ENCODE measurements around the gene ING3. TPM values are rescaled to one million over a fixed set of nuclear protein-coding genes. Genes with fewer than 3 reads are reported as not detected.

Gene ING3
- total RNA-seq, 1 experiment from 2014 or later: 9.1 TPM

DNA sequence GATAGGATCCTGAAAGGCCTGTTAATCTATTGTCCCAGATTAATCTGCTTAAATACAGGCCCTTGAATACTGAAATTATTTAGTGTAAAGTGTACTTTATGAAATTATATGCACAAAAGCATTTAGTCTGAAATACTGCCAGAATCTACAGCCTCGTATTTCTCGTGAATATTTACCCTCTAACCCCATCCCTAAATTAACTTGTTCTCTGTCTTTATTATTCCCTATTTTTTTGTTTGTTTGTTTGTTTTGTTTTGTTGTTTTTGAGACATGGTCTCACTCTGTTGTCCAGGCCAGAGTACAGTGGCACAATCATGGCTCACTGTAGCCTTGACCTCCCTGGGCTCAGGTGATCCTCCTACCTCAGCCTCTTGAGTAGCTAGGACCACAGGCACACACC, 35.3 kb downstream of the ING3 start:
- no peak for ATAC-seq
- no peak overlapping the region for H3K27ac ChIP-seq (ENCODE audit: low read length)
- no peaks in the 10 kb centered on the region for H3K9me3 ChIP-seq (ENCODE audit: control insufficient read depth, insufficient read depth, low read depth, low read length)
- TF ChIP-seq TCF7L2 (IDR thresholded peaks at IDR 0.05; ENCODE audit: low read depth, low read length): no peak
- TF ChIP-seq SIN3A (IDR thresholded peaks at IDR 0.05; ENCODE audit: borderline replicate concordance, insufficient read depth, low read depth, low read length): no peak
- TF ChIP-seq, protein P1, sequence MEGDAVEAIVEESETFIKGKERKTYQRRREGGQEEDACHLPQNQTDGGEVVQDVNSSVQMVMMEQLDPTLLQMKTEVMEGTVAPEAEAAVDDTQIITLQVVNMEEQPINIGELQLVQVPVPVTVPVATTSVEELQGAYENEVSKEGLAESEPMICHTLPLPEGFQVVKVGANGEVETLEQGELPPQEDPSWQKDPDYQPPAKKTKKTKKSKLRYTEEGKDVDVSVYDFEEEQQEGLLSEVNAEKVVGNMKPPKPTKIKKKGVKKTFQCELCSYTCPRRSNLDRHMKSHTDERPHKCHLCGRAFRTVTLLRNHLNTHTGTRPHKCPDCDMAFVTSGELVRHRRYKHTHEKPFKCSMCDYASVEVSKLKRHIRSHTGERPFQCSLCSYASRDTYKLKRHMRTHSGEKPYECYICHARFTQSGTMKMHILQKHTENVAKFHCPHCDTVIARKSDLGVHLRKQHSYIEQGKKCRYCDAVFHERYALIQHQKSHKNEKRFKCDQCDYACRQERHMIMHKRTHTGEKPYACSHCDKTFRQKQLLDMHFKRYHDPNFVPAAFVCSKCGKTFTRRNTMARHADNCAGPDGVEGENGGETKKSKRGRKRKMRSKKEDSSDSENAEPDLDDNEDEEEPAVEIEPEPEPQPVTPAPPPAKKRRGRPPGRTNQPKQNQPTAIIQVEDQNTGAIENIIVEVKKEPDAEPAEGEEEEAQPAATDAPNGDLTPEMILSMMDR (IDR thresholded peaks at IDR 0.05): no peak
- ChIA-PET POLR2A (no interaction called here), CTCF (no interaction called here)
- no peak overlapping the region for H3K4me3 ChIP-seq (ENCODE audit: low read depth in 2 of 2, low read length in 2 of 2)
- no peaks in the 10 kb centered on the region for H3K36me3 ChIP-seq (ENCODE audit: control insufficient read depth, insufficient read depth, low read length)
- H3K4me1 ChIP-seq (ENCODE audit: control insufficient read depth, insufficient read depth, low read length): no peaks in the 10 kb centered on the region
- in situ Hi-C loops (cut with HindIII; ENCODE audit: low pct_unique_long_range_greater_than_20kb, low sequenced_read_pairs) (no loop called here), intact Hi-C loops (cut with micrococcal nuclease; ENCODE audit: unreplicated experiment) (loop anchor here (2.0 kb wide), 1 partner anchor 123 kb away; no protein-coding TSS in a partner anchor)
- no peak for DNase-seq (ENCODE audit: low read depth, low spot score)
- BruUV-seq (replicated peaks): no TSS peak
- H3K27me3 ChIP-seq (ENCODE audit: control insufficient read depth, insufficient read depth, low read length): peaks cover 30% of the 10 kb centered on the region

DNA sequence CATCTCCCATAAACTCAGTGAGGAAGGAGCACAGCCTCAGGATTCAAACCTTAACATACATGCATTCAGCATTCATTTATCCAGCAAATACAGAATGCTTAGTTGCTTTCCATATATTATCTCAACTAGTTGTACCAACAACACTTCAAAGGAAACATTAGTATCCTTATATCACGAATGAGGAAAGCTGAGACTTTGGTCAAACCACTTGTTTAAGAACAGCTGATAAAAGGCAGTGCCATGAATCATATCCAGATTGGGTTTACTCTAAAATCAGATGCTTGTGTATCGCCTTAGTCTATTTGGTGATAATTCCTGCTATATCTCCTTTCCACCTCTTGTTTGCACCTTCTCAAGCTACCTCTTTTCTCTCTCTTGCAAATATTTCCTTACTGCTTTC, 36.1 kb downstream of the ING3 start:
- H3K4me3 ChIP-seq (ENCODE audit: low read depth in 2 of 2, low read length in 2 of 2): no peak overlapping the region
- in situ Hi-C loops (cut with HindIII; ENCODE audit: low pct_unique_long_range_greater_than_20kb, low sequenced_read_pairs) (no loop called here), intact Hi-C loops (cut with micrococcal nuclease; ENCODE audit: unreplicated experiment) (loop anchor here (1.0 to 2.0 kb wide), 2 partner anchors 95 to 122 kb away; no protein-coding TSS in a partner anchor)
- no peaks in the 10 kb centered on the region for H3K4me1 ChIP-seq (ENCODE audit: control insufficient read depth, insufficient read depth, low read length)
- no peak for TF ChIP-seq POLR2AphosphoS5 (IDR thresholded peaks at IDR 0.05; ENCODE audit: low read depth, low read length)
- CTCF ChIA-PET: interaction anchor here (1.7 kb wide), 1 partner anchor 12 kb away, joined by 3 read pairs; no protein-coding TSS in a partner anchor
- no peaks in the 10 kb centered on the region for H3K9me3 ChIP-seq (ENCODE audit: control insufficient read depth, insufficient read depth, low read depth, low read length)
- no TSS peak for BruUV-seq (replicated peaks)
- POLR2A ChIA-PET: no interaction called here
- DNase-seq (ENCODE audit: low read depth, low spot score) (no peak), ATAC-seq (no peak)
- H3K27me3 ChIP-seq (ENCODE audit: control insufficient read depth, insufficient read depth, low read length): peaks cover 30% of the 10 kb centered on the region
- H3K27ac ChIP-seq (ENCODE audit: low read length): no peak overlapping the region
- H3K36me3 ChIP-seq (ENCODE audit: control insufficient read depth, insufficient read depth, low read length): no peaks in the 10 kb centered on the region

DNA sequence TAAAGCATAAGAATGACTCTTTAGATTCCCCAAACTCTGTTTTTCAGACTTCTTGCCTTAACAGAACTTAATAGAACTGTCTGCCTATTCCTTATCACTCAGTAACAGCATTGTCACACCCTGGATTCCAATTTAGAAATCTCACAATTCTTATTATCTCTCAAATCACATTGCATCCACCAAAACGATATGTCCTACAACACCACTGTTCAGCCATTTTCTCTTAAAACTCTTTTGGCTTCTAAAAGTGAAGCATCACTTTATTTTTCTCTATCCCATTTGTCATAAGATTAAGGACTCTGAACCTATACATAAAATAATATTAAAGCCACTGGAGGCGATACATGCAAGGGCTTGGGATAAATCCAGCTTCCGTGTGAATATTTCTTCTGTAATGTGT, 36.7 kb downstream of the ING3 start:
- no peaks in the 10 kb centered on the region for H3K9me3 ChIP-seq (ENCODE audit: control insufficient read depth, insufficient read depth, low read depth, low read length)
- no peak for DNase-seq (ENCODE audit: low read depth, low spot score)
- H3K4me1 ChIP-seq (ENCODE audit: control insufficient read depth, insufficient read depth, low read length): no peaks in the 10 kb centered on the region
- in situ Hi-C loops (cut with HindIII; ENCODE audit: low pct_unique_long_range_greater_than_20kb, low sequenced_read_pairs) (no loop called here), intact Hi-C loops (cut with micrococcal nuclease; ENCODE audit: unreplicated experiment) (loop anchor here (1.0 to 2.0 kb wide), 2 partner anchors 94 to 122 kb away; no protein-coding TSS in a partner anchor)
- BruUV-seq (replicated peaks): no TSS peak
- TF ChIP-seq, protein P2, sequence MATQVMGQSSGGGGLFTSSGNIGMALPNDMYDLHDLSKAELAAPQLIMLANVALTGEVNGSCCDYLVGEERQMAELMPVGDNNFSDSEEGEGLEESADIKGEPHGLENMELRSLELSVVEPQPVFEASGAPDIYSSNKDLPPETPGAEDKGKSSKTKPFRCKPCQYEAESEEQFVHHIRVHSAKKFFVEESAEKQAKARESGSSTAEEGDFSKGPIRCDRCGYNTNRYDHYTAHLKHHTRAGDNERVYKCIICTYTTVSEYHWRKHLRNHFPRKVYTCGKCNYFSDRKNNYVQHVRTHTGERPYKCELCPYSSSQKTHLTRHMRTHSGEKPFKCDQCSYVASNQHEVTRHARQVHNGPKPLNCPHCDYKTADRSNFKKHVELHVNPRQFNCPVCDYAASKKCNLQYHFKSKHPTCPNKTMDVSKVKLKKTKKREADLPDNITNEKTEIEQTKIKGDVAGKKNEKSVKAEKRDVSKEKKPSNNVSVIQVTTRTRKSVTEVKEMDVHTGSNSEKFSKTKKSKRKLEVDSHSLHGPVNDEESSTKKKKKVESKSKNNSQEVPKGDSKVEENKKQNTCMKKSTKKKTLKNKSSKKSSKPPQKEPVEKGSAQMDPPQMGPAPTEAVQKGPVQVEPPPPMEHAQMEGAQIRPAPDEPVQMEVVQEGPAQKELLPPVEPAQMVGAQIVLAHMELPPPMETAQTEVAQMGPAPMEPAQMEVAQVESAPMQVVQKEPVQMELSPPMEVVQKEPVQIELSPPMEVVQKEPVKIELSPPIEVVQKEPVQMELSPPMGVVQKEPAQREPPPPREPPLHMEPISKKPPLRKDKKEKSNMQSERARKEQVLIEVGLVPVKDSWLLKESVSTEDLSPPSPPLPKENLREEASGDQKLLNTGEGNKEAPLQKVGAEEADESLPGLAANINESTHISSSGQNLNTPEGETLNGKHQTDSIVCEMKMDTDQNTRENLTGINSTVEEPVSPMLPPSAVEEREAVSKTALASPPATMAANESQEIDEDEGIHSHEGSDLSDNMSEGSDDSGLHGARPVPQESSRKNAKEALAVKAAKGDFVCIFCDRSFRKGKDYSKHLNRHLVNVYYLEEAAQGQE (IDR thresholded peaks at IDR 0.05; ENCODE audit: insufficient read depth in 1 of 2, low read depth in 2 of 2, low read length in 1 of 2): no peak
- TF ChIP-seq SIN3A (IDR thresholded peaks at IDR 0.05; ENCODE audit: borderline replicate concordance, insufficient read depth, low read depth, low read length): no peak
- no peak for TF ChIP-seq TCF7L2 (IDR thresholded peaks at IDR 0.05; ENCODE audit: low read depth, low read length)
- TF ChIP-seq, protein P1 (IDR thresholded peaks at IDR 0.05): no peak
- TF ChIP-seq POLR2AphosphoS5 (IDR thresholded peaks at IDR 0.05; ENCODE audit: low read depth, low read length): no peak
- CTCF ChIA-PET: interaction anchor here (1.7 kb wide), 1 partner anchor 11 kb away, joined by 3 read pairs; no protein-coding TSS in a partner anchor
- ATAC-seq: no peak
- no peak overlapping the region; a peak in 1 of 4 replicates for H3K4me3 ChIP-seq (ENCODE audit: low read depth in 2 of 2, low read length in 2 of 2)
- POLR2A ChIA-PET: no interaction called here
- H3K27me3 ChIP-seq (ENCODE audit: control insufficient read depth, insufficient read depth, low read length): peaks cover 35% of the 10 kb centered on the region
- no peak overlapping the region for H3K27ac ChIP-seq (ENCODE audit: low read length)
- no peaks in the 10 kb centered on the region for H3K36me3 ChIP-seq (ENCODE audit: control insufficient read depth, insufficient read depth, low read length)

All from Panc1 (cell line).